Hepatocyte (in vitro differentiated cells): ENCODE data around the gene NFKB2.

Source experiments
- EZH2 ChIP-seq: fragments of 200-600 bp; sonication (generic); IDR thresholded peaks from 2 replicates; pipeline ENCODE4 v1.6.1; 2016; ENCODE audit warnings: antibody characterized with exemption, mild to moderate bottlenecking, borderline replicate concordance
- TF ChIP-seq, protein P1 (sequence below): fragments of 200-600 bp; sonication (generic); IDR thresholded peaks from 2 replicates; pipeline ENCODE4 v1.5.1; 2016; ENCODE audit warnings: antibody characterized with exemption, mild to moderate bottlenecking; ENCODE audit not compliant: poor library complexity

DNA sequence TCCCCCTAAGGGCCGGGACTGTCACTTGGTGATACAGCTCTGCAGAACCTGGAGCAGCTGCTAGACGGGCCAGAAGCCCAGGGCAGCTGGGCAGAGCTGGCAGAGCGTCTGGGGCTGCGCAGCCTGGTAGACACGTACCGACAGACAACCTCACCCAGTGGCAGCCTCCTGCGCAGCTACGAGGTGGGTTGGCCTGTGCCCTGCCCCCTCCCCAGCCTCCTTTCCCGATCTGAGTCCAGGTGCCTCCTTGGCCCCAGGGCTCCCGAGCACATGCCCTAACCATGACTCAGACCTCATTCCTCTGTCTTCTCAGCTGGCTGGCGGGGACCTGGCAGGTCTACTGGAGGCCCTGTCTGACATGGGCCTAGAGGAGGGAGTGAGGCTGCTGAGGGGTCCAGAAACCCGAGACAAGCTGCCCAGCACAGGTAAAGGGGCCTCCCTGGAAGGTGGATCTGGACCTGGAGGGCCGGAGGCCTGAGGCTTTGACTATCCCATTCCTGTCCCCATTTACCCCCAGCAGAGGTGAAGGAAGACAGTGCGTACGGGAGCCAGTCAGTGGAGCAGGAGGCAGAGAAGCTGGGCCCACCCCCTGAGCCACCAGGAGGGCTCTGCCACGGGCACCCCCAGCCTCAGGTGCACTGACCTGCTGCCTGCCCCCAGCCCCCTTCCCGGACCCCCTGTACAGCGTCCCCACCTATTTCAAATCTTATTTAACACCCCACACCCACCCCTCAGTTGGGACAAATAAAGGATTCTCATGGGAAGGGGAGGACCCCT is 6.4 kb downstream of the NFKB2 start:
- TF ChIP-seq, protein P1, sequence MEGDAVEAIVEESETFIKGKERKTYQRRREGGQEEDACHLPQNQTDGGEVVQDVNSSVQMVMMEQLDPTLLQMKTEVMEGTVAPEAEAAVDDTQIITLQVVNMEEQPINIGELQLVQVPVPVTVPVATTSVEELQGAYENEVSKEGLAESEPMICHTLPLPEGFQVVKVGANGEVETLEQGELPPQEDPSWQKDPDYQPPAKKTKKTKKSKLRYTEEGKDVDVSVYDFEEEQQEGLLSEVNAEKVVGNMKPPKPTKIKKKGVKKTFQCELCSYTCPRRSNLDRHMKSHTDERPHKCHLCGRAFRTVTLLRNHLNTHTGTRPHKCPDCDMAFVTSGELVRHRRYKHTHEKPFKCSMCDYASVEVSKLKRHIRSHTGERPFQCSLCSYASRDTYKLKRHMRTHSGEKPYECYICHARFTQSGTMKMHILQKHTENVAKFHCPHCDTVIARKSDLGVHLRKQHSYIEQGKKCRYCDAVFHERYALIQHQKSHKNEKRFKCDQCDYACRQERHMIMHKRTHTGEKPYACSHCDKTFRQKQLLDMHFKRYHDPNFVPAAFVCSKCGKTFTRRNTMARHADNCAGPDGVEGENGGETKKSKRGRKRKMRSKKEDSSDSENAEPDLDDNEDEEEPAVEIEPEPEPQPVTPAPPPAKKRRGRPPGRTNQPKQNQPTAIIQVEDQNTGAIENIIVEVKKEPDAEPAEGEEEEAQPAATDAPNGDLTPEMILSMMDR, result no peak
- no peak for TF ChIP-seq EZH2
